Neural progenitor cell (in vitro differentiated cells): ENCODE measurements around the gene CABLES1. TPM values are rescaled to one million over a fixed set of nuclear protein-coding genes. Genes with fewer than 3 reads are reported as not detected.

Experiments
- DNase-seq: peaks from one replicate; pipeline ENCODE4 v3.0.0-alpha.2; 2016; ENCODE audit warnings: low spot score
- H2AFZ ChIP-seq: fragments of 200-600 bp; sonication (generic); replicated peaks from 2 replicates; pipeline ENCODE4 v1.6.1; 2016; ENCODE audit warnings: antibody characterized with exemption
- H3F3A ChIP-seq: fragments of 200-600 bp; sonication (generic); 2 replicates; pipeline ENCODE4 v1.6.1; 2016; ENCODE audit warnings: antibody characterized with exemption, low read depth
- H3K27ac ChIP-seq: fragments of 200-600 bp; sonication (generic); 2 replicates; pipeline ENCODE4 v1.5.1; 2016; ENCODE audit warnings: mild to moderate bottlenecking
- H3K27me3 ChIP-seq: fragments of 200-600 bp; sonication (generic); 2 replicates; pipeline ENCODE4 v1.6.1; 2016; ENCODE audit warnings: mild to moderate bottlenecking, moderate library complexity
- H3K36me3 ChIP-seq: fragments of 200-600 bp; sonication (generic); 2 replicates; pipeline ENCODE4 v1.5.1; 2016
- H3K4me1 ChIP-seq: fragments of 200-600 bp; sonication (generic); 2 replicates; pipeline ENCODE4 v1.6.1; 2016; ENCODE audit warnings: mixed run types
- H3K4me2 ChIP-seq: fragments of 200-600 bp; sonication (generic); 2 replicates; pipeline ENCODE4 v1.6.1; 2016
- H3K4me3 ChIP-seq: fragments of 200-600 bp; sonication (generic); 2 replicates; pipeline ENCODE4 v1.5.1; 2016
- H3K79me2 ChIP-seq: fragments of 200-600 bp; sonication (generic); 2 replicates; pipeline ENCODE4 v1.6.1; 2016; ENCODE audit warnings: low read depth
- H3K9ac ChIP-seq: fragments of 200-600 bp; sonication (generic); 2 replicates; pipeline ENCODE4 v1.6.1; 2016
- H3K9me3 ChIP-seq: fragments of 200-600 bp; sonication (generic); 2 replicates; pipeline ENCODE4 v1.5.1; 2016; ENCODE audit warnings: low read depth
- H4K20me1 ChIP-seq: fragments of 200-600 bp; sonication (generic); 2 replicates; pipeline ENCODE4 v1.6.1; 2016; ENCODE audit warnings: low read depth
- H3K27ac Mint-ChIP-seq: 3 replicates; pipeline ENCODE4 v1.8.0; 2021; ENCODE audit warnings: mixed read lengths
- H3K27me3 Mint-ChIP-seq: 2 replicates; pipeline ENCODE4 v1.8.0; 2022; ENCODE audit warnings: low read depth, mild to moderate bottlenecking, inconsistent platforms, moderate library complexity, mixed read lengths; ENCODE audit not compliant: insufficient read depth
- H3K36me3 Mint-ChIP-seq: 3 replicates; pipeline ENCODE4 v1.8.0; 2021; ENCODE audit warnings: mixed read lengths
- H3K4me1 Mint-ChIP-seq: 3 replicates; pipeline ENCODE4 v1.8.0; 2021; ENCODE audit warnings: mixed read lengths
- H3K4me3 Mint-ChIP-seq: 3 replicates; pipeline ENCODE4 v1.8.0; 2021; ENCODE audit warnings: mild to moderate bottlenecking, moderate library complexity, mixed read lengths
- H3K9me3 Mint-ChIP-seq: 3 replicates; pipeline ENCODE4 v1.8.0; 2020; ENCODE audit warnings: mixed read lengths
- CTCF ChIP-seq: fragments of 200-600 bp; sonication (generic); IDR thresholded peaks from 2 replicates; pipeline ENCODE4 v1.5.1; 2017; ENCODE audit warnings: antibody characterized with exemption, mild to moderate bottlenecking
- EZH2 ChIP-seq: fragments of 200-600 bp; sonication (generic); IDR thresholded peaks from 2 replicates; pipeline ENCODE4 v1.6.1; 2017; ENCODE audit warnings: antibody characterized with exemption, mild to moderate bottlenecking, moderate library complexity
- EZH2phosphoT487 ChIP-seq: fragments of 200-600 bp; sonication (generic); IDR thresholded peaks from 2 replicates; pipeline ENCODE4 v1.6.1; 2017; ENCODE audit warnings: antibody characterized with exemption
- total RNA-seq: library from RNA; depleted of rRNA; stranded (reverse); fragments of >200 nt; gene quantifications from 2 replicates; pipeline ENCODE4 v1.2.3, GENCODE V29; 2015; ENCODE audit warnings: low replicate concordance

Gene CABLES1
- total RNA-seq, 1 donor from 2014 or later = 2.8 TPM

- Histone ChIP-seq H2AFZ (no peak overlapping the region), H3K9me3 (no peaks in the 10 kb centered on the region), H4K20me1 (no peaks in the 10 kb centered on the region), H3K79me2 (no peaks in the 10 kb centered on the region), H3K9ac (no peak overlapping the region), H3K36me3 (no peaks in the 10 kb centered on the region), H3K4me2 (no peak overlapping the region), H3F3A (peaks cover under 1% of the 10 kb centered on the region), H3K4me1 (no peaks in the 10 kb centered on the region), H3K4me3 (no peak overlapping the region), H3K27me3 (no peaks in the 10 kb centered on the region), H3K27ac (no peak overlapping the region)
- Mint-ChIP-seq H3K4me1 (peaks cover 18% of the 10 kb centered on the region), H3K27ac (no peak overlapping the region), H3K36me3 (peaks cover 41% of the 10 kb centered on the region), H3K4me3 (no peak overlapping the region), H3K27me3 (peaks cover 8% of the 10 kb centered on the region), H3K9me3 (peaks cover 12% of the 10 kb centered on the region)
- no peak for DNase-seq
- no peak for TF ChIP-seq EZH2
- TF ChIP-seq EZH2phosphoT487 = no peak
- TF ChIP-seq CTCF = no peak
These were observed 118.3 kb downstream of the CABLES1 start for GRCh38 chr18:23253630-23254029.

- Histone ChIP-seq H3K27me3 (no peaks in the 10 kb centered on the region), H3K9ac (no peak overlapping the region), H3K4me3 (no peak overlapping the region), H2AFZ (no peak overlapping the region), H3K9me3 (no peaks in the 10 kb centered on the region), H3K79me2 (no peaks in the 10 kb centered on the region), H3K4me2 (no peak overlapping the region), H3K27ac (no peak overlapping the region), H3F3A (peaks cover 22% of the 10 kb centered on the region), H3K4me1 (peaks cover 20% of the 10 kb centered on the region), H3K36me3 (no peaks in the 10 kb centered on the region), H4K20me1 (peaks cover 7% of the 10 kb centered on the region)
- Mint-ChIP-seq H3K9me3 (peaks cover under 1% of the 10 kb centered on the region), H3K4me1 (peaks cover 42% of the 10 kb centered on the region), H3K27ac (no peak overlapping the region), H3K36me3 (peaks cover 24% of the 10 kb centered on the region), H3K4me3 (no peak overlapping the region), H3K27me3 (peaks cover 7% of the 10 kb centered on the region)
- TF ChIP-seq EZH2phosphoT487 = no peak
- no peak for TF ChIP-seq CTCF
- no peak for TF ChIP-seq EZH2
- no peak for DNase-seq
These were observed 121.9 kb downstream of the CABLES1 start for GRCh38 chr18:23257137-23257536.

- Histone ChIP-seq H3K9me3 (no peaks in the 10 kb centered on the region), H4K20me1 (peaks cover 7% of the 10 kb centered on the region), H3K79me2 (no peaks in the 10 kb centered on the region), H3K27me3 (no peaks in the 10 kb centered on the region), H3K4me2 (no peak overlapping the region), H3K27ac (no peak overlapping the region), H3K9ac (no peak overlapping the region), H3F3A (peaks cover 22% of the 10 kb centered on the region), H3K36me3 (no peaks in the 10 kb centered on the region), H2AFZ (no peak overlapping the region), H3K4me1 (peaks cover 20% of the 10 kb centered on the region), H3K4me3 (no peak overlapping the region)
- peak overlapping the region; percentile 89 for H3K27ac Mint-ChIP-seq
- TF ChIP-seq CTCF (no peak), EZH2 (no peak), EZH2phosphoT487 (no peak)
- H3K36me3 Mint-ChIP-seq = peaks cover 23% of the 10 kb centered on the region
- H3K4me1 Mint-ChIP-seq = peaks cover 42% of the 10 kb centered on the region
- no peak for DNase-seq
- peaks cover 7% of the 10 kb centered on the region for H3K27me3 Mint-ChIP-seq
- peaks cover 2% of the 10 kb centered on the region for H3K9me3 Mint-ChIP-seq
- no peak overlapping the region for H3K4me3 Mint-ChIP-seq
These were observed 122.6 kb downstream of the CABLES1 start for GRCh38 chr18:23257686-23258565.
